ENCODE results near the gene ERCC1.

Gene ERCC1

DNA sequence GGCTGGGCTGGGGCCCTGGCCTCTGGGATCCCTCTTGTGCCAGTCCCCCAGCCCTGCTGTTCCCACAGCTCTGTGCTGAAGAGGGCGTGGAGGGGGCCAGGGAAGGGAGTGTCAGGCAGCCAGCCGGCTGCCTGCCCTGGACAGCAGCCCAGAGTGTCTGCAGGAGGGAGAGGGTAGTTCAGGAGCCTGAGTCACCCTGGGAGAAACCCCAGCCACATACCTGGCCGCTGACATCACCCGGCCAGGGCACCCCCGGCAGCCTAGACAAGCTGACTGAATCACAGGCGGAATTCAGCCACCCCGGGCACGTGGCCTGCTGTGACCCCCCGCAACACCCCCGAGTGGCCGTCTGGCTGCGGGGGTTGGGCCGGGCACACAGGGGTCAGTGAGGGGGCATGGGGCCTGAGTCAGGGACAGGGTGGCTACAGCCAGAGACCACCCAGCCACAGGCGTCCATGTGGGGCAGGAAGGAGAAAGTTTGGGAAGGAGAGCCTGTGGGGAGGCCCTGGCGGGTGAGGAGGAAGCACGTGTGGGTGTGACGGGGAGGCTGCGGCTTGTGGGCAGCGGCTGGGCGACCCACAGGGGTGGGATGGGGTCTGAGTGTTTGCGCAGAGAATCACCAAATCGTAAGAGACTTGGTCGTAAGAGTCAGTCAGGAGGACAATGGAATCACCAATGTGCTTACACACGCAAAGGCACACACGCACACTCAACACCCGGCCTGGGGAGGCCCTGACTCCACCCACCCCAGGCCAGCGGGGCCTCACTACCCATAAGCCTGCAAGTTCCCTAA lies 32.2 kb upstream of the ERCC1 start:
- Histone ChIP-seq H3K36me3 (ENCODE audit: control insufficient read depth, insufficient read depth, low read length) (no peaks in the 10 kb centered on the region), H3K27ac (ENCODE audit: low read depth, low read length, severe bottlenecking) (peak overlapping the region; percentile 99), H3K9me3 (ENCODE audit: control insufficient read depth, low read length) (no peaks in the 10 kb centered on the region), H3K4me1 (ENCODE audit: control insufficient read depth, insufficient read depth, low read length, poor library complexity, severe bottlenecking) (peaks cover 26% of the 10 kb centered on the region), H3K4me3 (ENCODE audit: extremely low read depth, insufficient read depth, low read length, poor library complexity, severe bottlenecking) (no peak overlapping the region)
- 22 to 30% methylated on average over 10 to 20 of the region's 27 CpGs for WGBS, 2 experiments (ENCODE audit: insufficient coverage in 2 of 2)

DNA sequence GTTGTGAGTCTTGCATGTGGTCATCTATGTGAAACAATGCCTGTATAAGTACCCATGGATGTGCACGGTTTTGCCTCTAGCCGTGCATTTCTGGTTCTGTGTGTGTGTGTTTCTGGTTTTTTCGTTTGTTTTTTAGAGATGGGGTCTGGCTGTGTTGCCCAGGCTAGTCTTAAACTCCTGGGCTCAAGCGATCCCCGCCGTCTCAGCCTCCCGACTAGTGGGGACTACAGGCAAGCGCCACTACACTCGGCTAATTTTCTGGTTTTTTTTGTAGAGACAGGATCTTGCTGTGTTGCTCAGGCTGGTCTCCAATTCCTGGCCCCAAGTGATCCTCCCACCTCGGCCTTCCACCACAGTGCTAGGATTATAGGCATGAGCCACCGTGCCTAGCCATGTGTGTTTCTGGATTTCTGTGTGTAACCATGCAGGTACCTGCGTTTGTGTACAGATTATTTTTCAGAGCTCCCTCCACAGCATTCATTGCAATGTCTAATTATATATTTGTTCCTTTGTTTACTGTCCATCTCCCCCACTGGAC lies 28.2 kb upstream of the ERCC1 start:
- H3K27ac ChIP-seq (ENCODE audit: low read depth, low read length, severe bottlenecking), result no peak overlapping the region
- no peaks in the 10 kb centered on the region for H3K36me3 ChIP-seq (ENCODE audit: control insufficient read depth, insufficient read depth, low read length)
- 93 to 95% methylated on average over 9 of the region's 12 CpGs for WGBS, 2 experiments (ENCODE audit: insufficient coverage in 2 of 2)
- H3K4me1 ChIP-seq (ENCODE audit: control insufficient read depth, insufficient read depth, low read length, poor library complexity, severe bottlenecking), result peaks cover 26% of the 10 kb centered on the region
- H3K4me3 ChIP-seq (ENCODE audit: extremely low read depth, insufficient read depth, low read length, poor library complexity, severe bottlenecking), result no peak overlapping the region
- H3K9me3 ChIP-seq (ENCODE audit: control insufficient read depth, low read length), result no peaks in the 10 kb centered on the region

DNA sequence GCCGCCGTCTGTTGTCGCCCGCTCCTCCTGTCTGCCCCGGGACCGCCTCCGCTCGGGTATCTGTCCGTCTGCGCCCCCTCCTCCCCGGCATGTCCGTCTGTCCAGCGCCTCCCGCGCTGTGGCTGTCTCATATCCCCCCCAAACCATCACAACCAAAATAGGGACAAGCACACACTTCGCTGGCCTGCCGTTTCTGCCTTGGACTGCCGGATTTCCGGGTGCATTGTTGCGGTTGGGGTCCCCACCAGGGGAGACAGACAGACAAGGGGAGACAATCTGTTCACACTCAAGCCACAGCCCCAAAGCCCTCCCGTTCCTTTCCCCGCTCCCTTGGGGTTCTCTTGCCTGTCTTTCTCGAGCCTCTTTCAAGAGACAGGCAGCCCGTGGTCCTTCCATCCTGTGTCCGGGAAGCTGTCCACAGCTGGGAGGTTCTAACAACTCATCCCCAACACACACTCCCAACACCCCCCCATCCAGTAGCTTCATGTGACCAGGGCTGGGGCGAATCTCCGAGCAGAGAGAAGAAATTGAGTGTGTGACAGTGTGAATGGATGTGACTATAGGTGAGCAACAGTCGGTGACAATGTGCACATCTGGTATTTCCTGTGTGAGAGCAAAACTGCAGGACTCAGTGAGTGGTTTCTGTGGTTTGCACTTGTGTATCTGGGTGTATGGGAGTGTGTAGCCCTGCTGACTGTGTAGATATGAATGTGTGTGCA lies 27.6 kb upstream of the ERCC1 start:
- H3K9me3 ChIP-seq (ENCODE audit: control insufficient read depth, low read length), result no peaks in the 10 kb centered on the region
- WGBS, 2 experiments (ENCODE audit: insufficient coverage in 2 of 2), result 24 to 29% methylated on average over 23 to 24 of the region's 28 CpGs
- peaks cover 24% of the 10 kb centered on the region for H3K4me1 ChIP-seq (ENCODE audit: control insufficient read depth, insufficient read depth, low read length, poor library complexity, severe bottlenecking)
- peak overlapping the region; percentile 94 for H3K27ac ChIP-seq (ENCODE audit: low read depth, low read length, severe bottlenecking)
- H3K36me3 ChIP-seq (ENCODE audit: control insufficient read depth, insufficient read depth, low read length), result no peaks in the 10 kb centered on the region
- H3K4me3 ChIP-seq (ENCODE audit: extremely low read depth, insufficient read depth, low read length, poor library complexity, severe bottlenecking), result peak overlapping the region; percentile 46

DNA sequence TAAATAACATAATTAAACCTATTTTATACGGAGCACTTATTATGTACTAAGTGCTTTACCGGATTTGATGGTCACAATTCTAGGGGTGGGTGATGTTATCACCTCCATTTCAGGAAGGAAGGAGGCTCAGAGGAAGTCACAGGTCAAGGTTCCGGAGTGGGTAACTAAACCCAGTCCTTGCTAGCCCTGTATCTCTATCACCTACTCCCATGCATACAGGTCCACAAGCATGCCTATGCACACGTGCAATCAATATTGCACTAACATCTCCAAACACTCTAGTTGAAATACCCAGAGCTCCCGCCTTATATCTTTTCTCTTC lies 26.3 kb upstream of the ERCC1 start:
- Histone ChIP-seq H3K4me3 (ENCODE audit: extremely low read depth, insufficient read depth, low read length, poor library complexity, severe bottlenecking) (peak overlapping the region; percentile 33), H3K4me1 (ENCODE audit: control insufficient read depth, insufficient read depth, low read length, poor library complexity, severe bottlenecking) (peaks cover 15% of the 10 kb centered on the region), H3K36me3 (ENCODE audit: control insufficient read depth, insufficient read depth, low read length) (no peaks in the 10 kb centered on the region), H3K9me3 (ENCODE audit: control insufficient read depth, low read length) (no peaks in the 10 kb centered on the region), H3K27ac (ENCODE audit: low read depth, low read length, severe bottlenecking) (peak overlapping the region; percentile 90)
- whole genome bisulfite sequencing, 2 experiments (ENCODE audit: insufficient coverage in 2 of 2), result 76 to 86% methylated on average over 3 of the region's 5 CpGs

DNA sequence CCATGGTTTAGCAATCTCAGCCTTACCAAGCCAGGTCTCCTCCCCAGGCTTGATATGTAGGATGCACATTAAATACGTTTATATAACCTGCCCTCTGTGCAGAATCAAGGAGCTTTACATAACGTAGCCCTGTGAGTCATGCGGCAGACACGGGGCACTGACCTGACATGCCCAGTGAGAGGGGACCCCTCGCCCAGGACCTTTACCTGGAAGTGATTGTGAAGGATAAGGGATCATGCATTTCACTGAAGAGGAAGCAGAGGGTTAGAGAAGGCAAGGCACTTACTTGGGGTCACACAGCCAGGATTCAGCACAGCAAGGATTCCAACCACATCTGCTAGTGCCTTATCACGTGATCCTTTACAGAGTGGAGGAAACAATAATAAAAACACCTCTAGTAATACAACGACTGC lies 25.2 kb upstream of the ERCC1 start:
- no peaks in the 10 kb centered on the region for H3K9me3 ChIP-seq (ENCODE audit: control insufficient read depth, low read length)
- no peaks in the 10 kb centered on the region for H3K36me3 ChIP-seq (ENCODE audit: control insufficient read depth, insufficient read depth, low read length)
- 85 to 91% methylated on average over 6 of the region's 7 CpGs for WGBS, 2 experiments (ENCODE audit: insufficient coverage in 2 of 2)
- H3K4me3 ChIP-seq (ENCODE audit: extremely low read depth, insufficient read depth, low read length, poor library complexity, severe bottlenecking), result no peak overlapping the region
- peaks cover 10% of the 10 kb centered on the region for H3K4me1 ChIP-seq (ENCODE audit: control insufficient read depth, insufficient read depth, low read length, poor library complexity, severe bottlenecking)
- H3K27ac ChIP-seq (ENCODE audit: low read depth, low read length, severe bottlenecking), result no peak overlapping the region

DNA sequence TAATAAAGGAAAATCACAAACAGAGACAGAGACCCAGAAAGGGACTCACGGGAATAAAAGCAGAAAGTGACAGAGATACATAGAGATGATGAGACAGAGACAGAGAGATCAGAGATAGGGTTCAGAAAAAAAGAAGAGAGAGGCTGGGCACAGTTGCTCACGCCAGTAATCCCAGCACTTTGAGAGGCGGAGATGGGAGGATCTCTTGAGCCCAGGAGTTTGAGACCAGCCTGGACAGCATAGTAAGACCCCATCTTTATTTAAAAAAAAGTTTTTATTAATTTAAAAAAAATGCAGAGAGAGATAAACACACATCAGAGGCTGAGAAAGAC lies 24.7 kb upstream of the ERCC1 start:
- Histone ChIP-seq H3K9me3 (ENCODE audit: control insufficient read depth, low read length) (no peaks in the 10 kb centered on the region), H3K27ac (ENCODE audit: low read depth, low read length, severe bottlenecking) (no peak overlapping the region), H3K36me3 (ENCODE audit: control insufficient read depth, insufficient read depth, low read length) (no peaks in the 10 kb centered on the region), H3K4me3 (ENCODE audit: extremely low read depth, insufficient read depth, low read length, poor library complexity, severe bottlenecking) (no peak overlapping the region), H3K4me1 (ENCODE audit: control insufficient read depth, insufficient read depth, low read length, poor library complexity, severe bottlenecking) (peaks cover 9% of the 10 kb centered on the region)
- 88 to 97% methylated on average over 2 of the region's 3 CpGs for WGBS, 2 experiments (ENCODE audit: insufficient coverage in 2 of 2)

DNA sequence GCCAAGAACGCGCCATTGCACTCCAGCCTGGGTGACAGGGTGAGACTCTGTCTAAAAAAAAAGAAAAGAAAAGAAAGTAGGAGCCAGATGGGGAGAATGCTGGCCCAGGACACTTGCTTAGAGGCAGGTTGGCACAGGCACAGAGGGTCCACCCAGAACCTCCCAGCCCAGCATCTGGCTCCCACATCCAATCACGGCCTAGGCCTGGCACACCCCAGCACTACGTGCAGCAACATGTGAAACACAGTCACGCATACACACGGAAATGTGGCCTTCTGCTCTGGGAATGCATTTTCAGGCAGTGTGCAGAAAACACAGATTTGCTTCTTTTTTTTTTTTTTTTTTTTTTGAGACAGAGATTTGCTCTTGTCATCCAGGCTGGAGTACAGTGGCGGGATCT lies 23.2 kb upstream of the ERCC1 start:
- Histone ChIP-seq H3K27ac (ENCODE audit: low read depth, low read length, severe bottlenecking) (no peak overlapping the region), H3K9me3 (ENCODE audit: control insufficient read depth, low read length) (no peaks in the 10 kb centered on the region), H3K4me1 (ENCODE audit: control insufficient read depth, insufficient read depth, low read length, poor library complexity, severe bottlenecking) (peaks cover 16% of the 10 kb centered on the region), H3K4me3 (ENCODE audit: extremely low read depth, insufficient read depth, low read length, poor library complexity, severe bottlenecking) (no peak overlapping the region), H3K36me3 (ENCODE audit: control insufficient read depth, insufficient read depth, low read length) (no peaks in the 10 kb centered on the region)
- WGBS, 2 experiments (ENCODE audit: insufficient coverage in 2 of 2), result 89 to 96% methylated on average over 7 of the region's 7 CpGs

DNA sequence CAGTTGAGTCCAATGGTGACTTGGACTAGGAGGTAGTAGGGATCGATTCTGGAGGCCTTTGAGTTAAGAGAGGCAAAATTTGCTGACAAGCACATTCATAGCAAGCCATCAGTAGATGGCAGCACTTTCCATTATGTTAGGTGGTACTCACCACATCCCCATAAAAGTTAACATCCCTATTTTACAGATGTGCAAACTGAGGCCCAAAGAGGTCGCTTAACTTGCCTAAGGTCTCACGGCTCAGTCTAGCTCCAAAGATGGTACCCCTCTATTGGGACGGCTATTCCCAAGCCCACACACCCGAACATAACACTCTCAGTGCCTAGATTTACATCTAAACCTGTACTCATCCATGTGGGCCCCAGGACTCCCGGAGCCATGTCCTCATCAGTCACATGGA lies 22.6 kb upstream of the ERCC1 start:
- no peak overlapping the region for H3K4me3 ChIP-seq (ENCODE audit: extremely low read depth, insufficient read depth, low read length, poor library complexity, severe bottlenecking)
- no peaks in the 10 kb centered on the region for H3K36me3 ChIP-seq (ENCODE audit: control insufficient read depth, insufficient read depth, low read length)
- WGBS, 2 experiments (ENCODE audit: insufficient coverage in 2 of 2), result 90 to 96% methylated on average over 3 of the region's 6 CpGs
- H3K27ac ChIP-seq (ENCODE audit: low read depth, low read length, severe bottlenecking), result no peak overlapping the region
- H3K9me3 ChIP-seq (ENCODE audit: control insufficient read depth, low read length), result no peaks in the 10 kb centered on the region
- peaks cover 12% of the 10 kb centered on the region for H3K4me1 ChIP-seq (ENCODE audit: control insufficient read depth, insufficient read depth, low read length, poor library complexity, severe bottlenecking)

DNA sequence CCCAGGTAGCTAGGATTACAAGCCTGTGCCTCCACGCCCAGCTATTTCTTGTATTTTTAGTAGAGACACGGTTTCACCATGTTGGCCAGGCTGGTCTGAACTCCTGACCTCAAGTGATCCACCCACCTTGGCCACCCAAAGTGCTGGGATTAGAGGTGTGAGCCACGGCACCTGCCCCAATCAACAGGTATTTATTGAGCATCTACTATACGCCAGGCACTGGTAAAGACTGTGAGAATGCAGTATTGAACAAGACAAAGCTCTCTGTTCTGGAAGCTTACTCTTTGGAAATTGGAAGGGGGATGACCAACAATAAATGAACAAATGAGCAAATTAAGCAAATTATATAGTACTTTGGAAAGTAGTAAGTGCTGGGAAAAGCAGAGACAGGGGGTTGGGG lies 21.4 kb upstream of the ERCC1 start:
- H3K9me3 ChIP-seq (ENCODE audit: control insufficient read depth, low read length), result no peaks in the 10 kb centered on the region
- no peak overlapping the region for H3K27ac ChIP-seq (ENCODE audit: low read depth, low read length, severe bottlenecking)
- H3K4me3 ChIP-seq (ENCODE audit: extremely low read depth, insufficient read depth, low read length, poor library complexity, severe bottlenecking), result no peak overlapping the region
- H3K36me3 ChIP-seq (ENCODE audit: control insufficient read depth, insufficient read depth, low read length), result no peaks in the 10 kb centered on the region
- 91 to 93% methylated on average over 4 of the region's 4 CpGs for WGBS, 2 experiments (ENCODE audit: insufficient coverage in 2 of 2)
- H3K4me1 ChIP-seq (ENCODE audit: control insufficient read depth, insufficient read depth, low read length, poor library complexity, severe bottlenecking), result peaks cover 16% of the 10 kb centered on the region

DNA sequence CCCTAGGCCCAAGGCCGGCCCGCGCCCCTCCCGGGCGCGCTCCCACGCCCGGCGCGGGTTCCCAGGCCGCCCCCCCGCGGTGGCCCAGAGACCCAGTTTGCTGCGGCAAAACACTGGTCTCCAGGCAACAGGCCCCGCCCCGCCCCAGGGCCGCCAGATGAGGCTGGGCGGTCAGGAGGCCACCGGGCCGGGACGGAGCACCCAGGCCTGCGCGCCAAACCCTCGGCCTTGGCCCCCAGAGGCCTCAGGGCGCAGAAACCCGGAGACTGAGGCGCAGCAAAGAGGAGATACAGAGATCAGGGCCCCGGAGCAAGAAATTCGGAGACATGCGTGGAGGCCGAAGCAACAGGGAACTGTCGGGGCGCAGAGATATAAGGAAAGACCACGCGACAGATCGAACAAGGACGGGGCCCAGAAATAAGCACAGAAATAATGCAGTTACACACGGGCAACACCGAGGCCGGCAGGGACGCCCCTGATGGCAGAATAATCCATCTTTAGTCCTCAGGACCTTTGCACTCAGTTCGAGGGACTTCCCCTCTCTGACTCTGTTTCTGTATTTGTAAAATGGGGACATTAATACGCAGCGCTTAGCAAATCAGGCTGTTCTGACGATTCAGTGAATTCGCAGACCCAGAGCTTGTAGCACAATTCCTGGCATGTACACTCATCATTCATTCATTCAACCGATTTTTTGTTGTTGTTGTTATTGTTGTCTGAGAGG lies 20.8 kb upstream of the ERCC1 start:
- Histone ChIP-seq H3K27ac (ENCODE audit: low read depth, low read length, severe bottlenecking) (peak overlapping the region; percentile 99), H3K36me3 (ENCODE audit: control insufficient read depth, insufficient read depth, low read length) (no peaks in the 10 kb centered on the region), H3K9me3 (ENCODE audit: control insufficient read depth, low read length) (no peaks in the 10 kb centered on the region), H3K4me1 (ENCODE audit: control insufficient read depth, insufficient read depth, low read length, poor library complexity, severe bottlenecking) (peaks cover 19% of the 10 kb centered on the region), H3K4me3 (ENCODE audit: extremely low read depth, insufficient read depth, low read length, poor library complexity, severe bottlenecking) (peak overlapping the region; percentile 47)
- 17 to 22% methylated on average over 28 of the region's 47 CpGs for WGBS, 2 experiments (ENCODE audit: insufficient coverage in 2 of 2)
